ENCODE measurements around the gene ADGRL4.

DNA sequence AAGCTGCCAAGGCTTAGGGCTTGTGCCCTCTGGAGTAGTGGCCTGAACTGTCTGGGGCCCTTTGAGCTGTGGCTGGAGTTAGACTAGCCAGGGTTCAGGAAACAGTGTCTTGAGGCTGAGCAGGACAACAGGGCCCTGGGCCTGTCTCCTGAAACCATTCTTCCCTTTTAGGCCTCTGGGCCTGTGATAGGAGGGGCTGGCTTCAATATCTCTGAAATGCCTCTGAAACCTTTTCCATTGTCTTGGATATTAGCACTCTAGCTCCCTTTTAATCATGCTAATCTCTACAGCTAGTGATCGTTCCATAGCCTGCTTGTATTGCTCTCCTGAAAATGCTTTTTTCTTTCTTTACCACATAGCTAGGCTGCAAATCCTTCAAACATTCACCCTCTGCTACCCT lies 135.3 kb downstream of the ADGRL4 start:
- no peak for TF ChIP-seq SP2 (tag by site-specific recombination; IDR thresholded peaks at IDR 0.05)
- TF ChIP-seq, protein P1, sequence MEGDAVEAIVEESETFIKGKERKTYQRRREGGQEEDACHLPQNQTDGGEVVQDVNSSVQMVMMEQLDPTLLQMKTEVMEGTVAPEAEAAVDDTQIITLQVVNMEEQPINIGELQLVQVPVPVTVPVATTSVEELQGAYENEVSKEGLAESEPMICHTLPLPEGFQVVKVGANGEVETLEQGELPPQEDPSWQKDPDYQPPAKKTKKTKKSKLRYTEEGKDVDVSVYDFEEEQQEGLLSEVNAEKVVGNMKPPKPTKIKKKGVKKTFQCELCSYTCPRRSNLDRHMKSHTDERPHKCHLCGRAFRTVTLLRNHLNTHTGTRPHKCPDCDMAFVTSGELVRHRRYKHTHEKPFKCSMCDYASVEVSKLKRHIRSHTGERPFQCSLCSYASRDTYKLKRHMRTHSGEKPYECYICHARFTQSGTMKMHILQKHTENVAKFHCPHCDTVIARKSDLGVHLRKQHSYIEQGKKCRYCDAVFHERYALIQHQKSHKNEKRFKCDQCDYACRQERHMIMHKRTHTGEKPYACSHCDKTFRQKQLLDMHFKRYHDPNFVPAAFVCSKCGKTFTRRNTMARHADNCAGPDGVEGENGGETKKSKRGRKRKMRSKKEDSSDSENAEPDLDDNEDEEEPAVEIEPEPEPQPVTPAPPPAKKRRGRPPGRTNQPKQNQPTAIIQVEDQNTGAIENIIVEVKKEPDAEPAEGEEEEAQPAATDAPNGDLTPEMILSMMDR (tag by site-specific recombination; IDR thresholded peaks at IDR 0.05), result no peak
- TF ChIP-seq, protein P2, sequence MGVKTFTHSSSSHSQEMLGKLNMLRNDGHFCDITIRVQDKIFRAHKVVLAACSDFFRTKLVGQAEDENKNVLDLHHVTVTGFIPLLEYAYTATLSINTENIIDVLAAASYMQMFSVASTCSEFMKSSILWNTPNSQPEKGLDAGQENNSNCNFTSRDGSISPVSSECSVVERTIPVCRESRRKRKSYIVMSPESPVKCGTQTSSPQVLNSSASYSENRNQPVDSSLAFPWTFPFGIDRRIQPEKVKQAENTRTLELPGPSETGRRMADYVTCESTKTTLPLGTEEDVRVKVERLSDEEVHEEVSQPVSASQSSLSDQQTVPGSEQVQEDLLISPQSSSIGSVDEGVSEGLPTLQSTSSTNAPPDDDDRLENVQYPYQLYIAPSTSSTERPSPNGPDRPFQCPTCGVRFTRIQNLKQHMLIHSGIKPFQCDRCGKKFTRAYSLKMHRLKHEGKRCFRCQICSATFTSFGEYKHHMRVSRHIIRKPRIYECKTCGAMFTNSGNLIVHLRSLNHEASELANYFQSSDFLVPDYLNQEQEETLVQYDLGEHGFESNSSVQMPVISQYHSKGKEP (tag by site-specific recombination; IDR thresholded peaks at IDR 0.05), result no peak
- no peak for TF ChIP-seq RBAK (tag by site-specific recombination; IDR thresholded peaks at IDR 0.05)
- no peak for TF ChIP-seq ZNF354C (tag by site-specific recombination; IDR thresholded peaks at IDR 0.05; ENCODE audit: borderline replicate concordance, low read depth)
